GM12891 (cell line): Measurements from ENCODE around the gene NEUROD1.

Experiments used
- POLR2AphosphoS5 ChIP-seq: IDR thresholded peaks from 2 replicates; pipeline ENCODE4 v1.6.1; 2011; ENCODE audit warnings: low read depth, low read length, control low read depth
- SPI1 ChIP-seq: IDR thresholded peaks from 2 replicates; pipeline ENCODE4 v1.6.1; 2011; ENCODE audit warnings: low read depth, low read length, control low read depth

- no peak for TF ChIP-seq SPI1
- no peak for TF ChIP-seq POLR2AphosphoS5
These were observed 13.1 kb downstream of the NEUROD1 start for GRCh38 chr2:181667234-181667633.
